Measurements from ENCODE around the gene MAGI2.

Gene MAGI2

GRCh38 chr7:78226059-78226719 is 1227.3 kb downstream of the MAGI2 start:
- no peak for DNase-seq (ENCODE audit: low read depth in 2 of 2)

- no peak for DNase-seq (ENCODE audit: low read depth in 2 of 2)
Observed at GRCh38 chr7:78225534-78225933, 1227.9 kb downstream of the MAGI2 start.

GRCh38 chr7:78224923-78225322 is 1228.5 kb downstream of the MAGI2 start:
- DNase-seq (ENCODE audit: low read depth in 2 of 2): no peak

- no peak for DNase-seq (ENCODE audit: low read depth in 2 of 2)
Observed at GRCh38 chr7:78223598-78223997, 1229.9 kb downstream of the MAGI2 start.

- DNase-seq (ENCODE audit: low read depth in 2 of 2): peak; percentile 58
Observed at GRCh38 chr7:78222001-78222751, 1231.3 kb downstream of the MAGI2 start.

- DNase-seq (ENCODE audit: low read depth in 2 of 2): no peak
Observed at GRCh38 chr7:78220754-78221153, 1232.7 kb downstream of the MAGI2 start.

- DNase-seq (ENCODE audit: low read depth in 2 of 2): no peak
Observed at GRCh38 chr7:78218876-78219275, 1234.6 kb downstream of the MAGI2 start.

- DNase-seq (ENCODE audit: low read depth in 2 of 2): peak; percentile 69 to 70
Observed at GRCh38 chr7:78218051-78218450, 1235.4 kb downstream of the MAGI2 start.

- no peak for DNase-seq (ENCODE audit: low read depth in 2 of 2)
Observed at GRCh38 chr7:78215199-78215598, 1238.3 kb downstream of the MAGI2 start.

GRCh38 chr7:78213402-78213801 is 1240.1 kb downstream of the MAGI2 start:
- DNase-seq (ENCODE audit: low read depth in 2 of 2): no peak

GRCh38 chr7:78212476-78213060 is 1240.9 kb downstream of the MAGI2 start:
- DNase-seq (ENCODE audit: low read depth in 2 of 2): no peak

- no peak for DNase-seq (ENCODE audit: low read depth in 2 of 2)
Observed at GRCh38 chr7:78207269-78207668, 1246.2 kb downstream of the MAGI2 start.

GRCh38 chr7:78206769-78207168 is 1246.7 kb downstream of the MAGI2 start:
- DNase-seq (ENCODE audit: low read depth in 2 of 2): no peak

- DNase-seq (ENCODE audit: low read depth in 2 of 2): no peak
Observed at GRCh38 chr7:78203042-78203720, 1250.3 kb downstream of the MAGI2 start.

- DNase-seq (ENCODE audit: low read depth in 2 of 2): peak; percentile 42 to 43
Observed at GRCh38 chr7:78198756-78199155, 1254.7 kb downstream of the MAGI2 start.

GRCh38 chr7:78197447-78197846 is 1256.0 kb downstream of the MAGI2 start:
- no peak for DNase-seq (ENCODE audit: low read depth in 2 of 2)

GRCh38 chr7:78195281-78195680 is 1258.2 kb downstream of the MAGI2 start:
- DNase-seq (ENCODE audit: low read depth in 2 of 2): no peak

- no peak for DNase-seq (ENCODE audit: low read depth in 2 of 2)
Observed at GRCh38 chr7:78194611-78195010, 1258.9 kb downstream of the MAGI2 start.

- no peak for DNase-seq (ENCODE audit: low read depth in 2 of 2)
Observed at GRCh38 chr7:78191475-78192079, 1261.9 kb downstream of the MAGI2 start.

GRCh38 chr7:78189762-78190161 is 1263.7 kb downstream of the MAGI2 start:
- DNase-seq (ENCODE audit: low read depth in 2 of 2): no peak

- no peak for DNase-seq (ENCODE audit: low read depth in 2 of 2)
Observed at GRCh38 chr7:78185149-78185745, 1268.2 kb downstream of the MAGI2 start.

- DNase-seq (ENCODE audit: low read depth in 2 of 2): no peak
Observed at GRCh38 chr7:78184299-78184698, 1269.2 kb downstream of the MAGI2 start.

Data from fibroblast of skin of left biceps (primary cell).